Gastrocnemius medialis (tissue), 4 donors: ENCODE measurements around the gene SAPCD1. TPM values are rescaled to one million over a fixed set of nuclear protein-coding genes. Genes with fewer than 3 reads are reported as not detected.

Experiments used
- ATAC-seq, 2 donors: fragments of 150-250 bp; one replicate each; pipeline ENCODE4 v1.9.1; 2016
- DNase-seq, 2 donors: peaks; one replicate each; pipeline ENCODE4 v3.0.0-alpha.2; 2019
- H3K27ac ChIP-seq, 4 donors: fragments of 200-600 bp; sonication (generic); 1 replicate in 1 of 4; 2 replicates in 3 of 4; pipeline ENCODE4 v1.5.1; 2016 to 2018; ENCODE audit warnings: mild to moderate bottlenecking in 2 of 4, moderate library complexity in 1 of 4
- H3K27me3 ChIP-seq, 3 donors: fragments of 200-600 bp; sonication (generic) in 2 of 3; 1 replicate in 1 of 3; 2 replicates in 2 of 3; pipeline versions ENCODE4 v1.5.1 to v1.6.0; 2016 to 2019; ENCODE audit warnings: mild to moderate bottlenecking in 1 of 3, moderate library complexity in 1 of 3
- H3K36me3 ChIP-seq, 2 donors: fragments of 200-600 bp; sonication (generic) in 1 of 2; one replicate each; pipeline ENCODE4 v1.5.1; 2017 to 2018
- H3K4me1 ChIP-seq, 2 donors: fragments of 200-600 bp; sonication (generic) in 1 of 2; one replicate each; pipeline ENCODE4 v1.5.1; 2016 to 2017; ENCODE audit warnings: mild to moderate bottlenecking in 2 of 2
- H3K4me3 ChIP-seq, 4 donors: fragments of 200-600 bp; sonication (generic) in 3 of 4; 1 replicate in 1 of 4; 2 replicates in 3 of 4; pipeline ENCODE4 v1.5.1; 2016 to 2019; ENCODE audit warnings: mild to moderate bottlenecking in 2 of 4
- H3K9me3 ChIP-seq, 3 donors: fragments of 200-600 bp; sonication (generic) in 2 of 3; 1 replicate in 1 of 3; 2 replicates in 2 of 3; pipeline ENCODE4 v1.5.1; 2016 to 2019
- CTCF ChIP-seq, 5 experiments: fragments of 450-650 bp in 3 of 5; fragments of 200-600 bp in 2 of 5; sonication (generic) in 2 of 5; IDR thresholded peaks in 4 of 5; conservative IDR thresholded peaks in 1 of 5; 1 replicate in 4 of 5; 2 replicates in 1 of 5; pipeline ENCODE4 v1.5.1; 2016 to 2019; ENCODE audit warnings: antibody characterized with exemption in 5 of 5, mild to moderate bottlenecking in 3 of 5, moderate library complexity in 3 of 5
- POLR2A ChIP-seq, 2 donors: fragments of 450-650 bp; IDR thresholded peaks; one replicate each; pipeline ENCODE4 v1.6.1; 2017; ENCODE audit warnings: antibody characterized with exemption in 2 of 2, mild to moderate bottlenecking in 2 of 2, moderate library complexity in 2 of 2
- in situ Hi-C, 4 donors: fragments of 200-750 bp; cut with MboI; loops; one replicate each; pipeline versions ENCODE4 v1.15.0 to v1.8.0; 2017; ENCODE audit warnings: low sequenced_read_pairs in 4 of 4
- intact Hi-C: fragments of 100-400 bp; cut with DNase I; formaldehyde crosslinking; loops from one replicate; pipeline ENCODE4 v1.15.1; 2023; ENCODE audit warnings: low total_unique reads
- total RNA-seq, 4 donors: library from RNA; depleted of rRNA; stranded (reverse); fragments of >200 nt; gene quantifications; one replicate each; pipeline versions ENCODE4 v1.1.0 to v1.2.3, GENCODE V29; 2016

Gene SAPCD1
- total RNA-seq, 4 donors from 2014 or later = not detected

- no peak for DNase-seq
- no peaks in the 10 kb centered on the region for H3K9me3 ChIP-seq
- peaks cover 0 to 72% of the 10 kb centered on the region in 2 donors for H3K36me3 ChIP-seq
- in situ Hi-C loops (no loop called here), intact Hi-C loops (no loop called here)
- no peak overlapping the region for H3K4me3 ChIP-seq
- H3K27ac ChIP-seq = no peak overlapping the region
- H3K27me3 ChIP-seq = no peaks in the 10 kb centered on the region
- TF ChIP-seq CTCF (IDR thresholded peaks at IDR 0.05 in 4 of 5, conservative IDR thresholded peaks at IDR 0.05 in 1 of 5) (no peak), POLR2A (IDR thresholded peaks at IDR 0.05) (no peak)
- no peak for ATAC-seq
- peaks cover 11 to 17% of the 10 kb centered on the region in 2 donors for H3K4me1 ChIP-seq
Observed at GRCh38 chr6:31780507-31781243, 18.2 kb downstream of the SAPCD1 start.

- ATAC-seq = no peak
- H3K4me1 ChIP-seq = peaks cover 11 to 14% of the 10 kb centered on the region in 2 donors
- in situ Hi-C loops = no loop called here
- intact Hi-C loops = no loop called here
- H3K4me3 ChIP-seq = no peak overlapping the region
- no peak for TF ChIP-seq CTCF (IDR thresholded peaks at IDR 0.05 in 4 of 5, conservative IDR thresholded peaks at IDR 0.05 in 1 of 5)
- no peak for TF ChIP-seq POLR2A (IDR thresholded peaks at IDR 0.05)
- no peaks in the 10 kb centered on the region for H3K27me3 ChIP-seq
- no peak overlapping the region for H3K27ac ChIP-seq
- H3K36me3 ChIP-seq = peaks cover 0 to 75% of the 10 kb centered on the region in 2 donors
- H3K9me3 ChIP-seq = no peaks in the 10 kb centered on the region
- DNase-seq = no peak
Observed at GRCh38 chr6:31781244-31782125, 19.0 kb downstream of the SAPCD1 start.

- intact Hi-C loops = no loop called here
- no peak for ATAC-seq
- Histone ChIP-seq H3K27me3 (no peaks in the 10 kb centered on the region), H3K36me3 (peaks cover 0 to 82% of the 10 kb centered on the region in 2 donors), H3K4me3 (no peak overlapping the region), H3K27ac (no peak overlapping the region), H3K4me1 (peaks cover 4 to 5% of the 10 kb centered on the region in 2 donors), H3K9me3 (no peaks in the 10 kb centered on the region)
- in situ Hi-C loops = no loop called here
- no peak for DNase-seq
- TF ChIP-seq CTCF (IDR thresholded peaks at IDR 0.05 in 4 of 5, conservative IDR thresholded peaks at IDR 0.05 in 1 of 5) = no peak
Observed at GRCh38 chr6:31782126-31782855, 19.8 kb downstream of the SAPCD1 start.

GRCh38 chr6:31784098-31784925 is 21.9 kb downstream of the SAPCD1 start:
- Histone ChIP-seq H3K4me1 (no peaks in the 10 kb centered on the region), H3K27ac (no peak overlapping the region), H3K27me3 (no peaks in the 10 kb centered on the region), H3K4me3 (no peak overlapping the region), H3K36me3 (peaks cover 0 to 77% of the 10 kb centered on the region in 2 donors), H3K9me3 (no peaks in the 10 kb centered on the region)
- in situ Hi-C loops = no loop called here
- DNase-seq (no peak), ATAC-seq (no peak)
- intact Hi-C loops = no loop called here
- TF ChIP-seq POLR2A (IDR thresholded peaks at IDR 0.05) (no peak), CTCF (IDR thresholded peaks at IDR 0.05 in 4 of 5, conservative IDR thresholded peaks at IDR 0.05 in 1 of 5) (no peak)
